Lower lobe of right lung (tissue), 2 donors: ENCODE results near the gene ARL2BP. TPM values are rescaled to one million over a fixed set of nuclear protein-coding genes. Genes with fewer than 3 reads are reported as not detected.

Source experiments
- ATAC-seq, 2 donors: fragments of 200-7000 bp; cut with Tn5 transposase; one replicate each; pipeline ENCODE4 v1.9.1; 2020 to 2022; ENCODE audit warnings: mild to moderate bottlenecking in 2 of 2, moderate library complexity in 2 of 2
- DNase-seq: peaks from one replicate; pipeline ENCODE4 v3.0.0-alpha.2; 2020
- H3K27ac ChIP-seq: fragments of 200-600 bp; one replicate; pipeline ENCODE4 v1.8.0; 2022
- H3K27me3 ChIP-seq: fragments of 200-600 bp; one replicate; pipeline ENCODE4 v1.8.0; 2022; ENCODE audit warnings: low read depth
- H3K36me3 ChIP-seq: fragments of 200-600 bp; one replicate; pipeline ENCODE4 v1.8.0; 2022; ENCODE audit warnings: mild to moderate bottlenecking
- H3K4me1 ChIP-seq: fragments of 200-600 bp; one replicate; pipeline ENCODE4 v1.8.0; 2022
- H3K4me3 ChIP-seq: fragments of 200-600 bp; one replicate; pipeline ENCODE4 v1.8.0; 2022; ENCODE audit warnings: mild to moderate bottlenecking
- H3K9me3 ChIP-seq: fragments of 200-600 bp; one replicate; pipeline ENCODE4 v1.8.0; 2022
- CTCF ChIP-seq: fragments of 200-600 bp; IDR thresholded peaks from one replicate; pipeline ENCODE4 v1.8.0; 2022; ENCODE audit warnings: antibody characterized with exemption, mild to moderate bottlenecking
- intact Hi-C: fragments of 100-400 bp; cut with DNase I; formaldehyde crosslinking; loops from one replicate; pipeline ENCODE4 v1.11.0; 2022
- total RNA-seq: library from RNA; stranded (reverse); fragmentation: NEBNext Ultra II Directional; extraction: Animal tissue kit (Norgen Biotek cat#: 25700); gene quantifications from one replicate; pipeline ENCODE4 v1.2.1, GENCODE V29; 2021
- donor health status: DM: no; HTN: yes; CAD: no; lungs with severe emphysema.

Gene ARL2BP
- total RNA-seq, 1 donor from 2014 or later: 58.1 TPM

DNA sequence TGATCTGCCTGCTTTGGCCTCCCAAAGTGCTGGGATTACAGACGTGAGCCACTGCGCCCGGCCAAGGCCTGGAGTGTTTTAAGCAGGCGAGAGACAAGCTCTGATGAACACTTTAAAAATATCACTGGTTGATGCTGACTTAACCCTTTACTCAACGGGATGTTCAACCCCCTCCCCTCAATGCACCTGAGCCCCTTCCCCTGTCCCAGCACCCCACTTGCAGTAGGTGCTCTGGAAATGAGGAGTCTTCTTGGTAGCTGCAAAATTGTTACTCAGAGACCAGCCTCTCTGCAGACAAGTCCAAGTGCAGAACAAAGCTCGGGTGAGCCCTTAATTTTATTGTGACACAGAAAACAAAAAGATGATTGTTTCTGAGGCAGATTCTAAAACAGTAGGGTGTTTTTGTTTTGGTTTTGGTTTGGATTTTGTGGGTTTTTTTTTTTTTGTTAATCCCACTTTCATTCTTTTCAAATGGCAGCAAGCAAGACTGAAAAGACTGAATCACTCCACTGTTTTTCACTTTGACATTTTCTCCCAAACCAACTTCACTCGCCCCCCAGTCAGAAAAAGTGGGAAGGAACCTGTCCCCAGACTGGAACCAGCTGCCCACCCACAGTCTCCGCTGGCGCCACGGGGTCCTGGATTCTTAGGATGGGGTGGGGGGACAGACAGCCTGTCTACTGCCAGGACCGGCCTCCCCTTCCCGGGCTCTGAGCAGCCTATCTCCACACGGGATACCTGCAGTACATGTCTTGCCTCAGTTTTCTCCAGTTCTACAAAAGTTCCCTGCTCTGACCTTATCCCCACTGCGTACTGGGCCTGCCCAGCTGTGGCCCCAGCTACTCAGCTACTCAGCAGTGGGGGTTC is 44.6 kb downstream of the ARL2BP start:
- no peak for DNase-seq
- intact Hi-C loops: no loop called here
- no peak for ATAC-seq
- Histone ChIP-seq H3K27me3 (peaks cover 2% of the 10 kb centered on the region), H3K36me3 (no peaks in the 10 kb centered on the region), H3K4me3 (no peak overlapping the region), H3K9me3 (no peaks in the 10 kb centered on the region), H3K27ac (no peak overlapping the region), H3K4me1 (no peaks in the 10 kb centered on the region)
- TF ChIP-seq CTCF: no peak

GRCh38 chr16:57297856-57298255 is 52.8 kb downstream of the ARL2BP start:
- ATAC-seq: no peak
- intact Hi-C loops: no loop called here

GRCh38 chr16:57299009-57299718 is 54.1 kb downstream of the ARL2BP start:
- TF ChIP-seq CTCF: no peak
- DNase-seq (peak; percentile 59), ATAC-seq (peak; percentile 15 to 48)
- intact Hi-C loops: no loop called here
- Histone ChIP-seq H3K36me3 (no peaks in the 10 kb centered on the region), H3K27ac (peak overlapping the region; percentile 85), H3K4me3 (peak overlapping the region; percentile 56), H3K27me3 (no peaks in the 10 kb centered on the region), H3K9me3 (no peaks in the 10 kb centered on the region), H3K4me1 (peaks cover 27% of the 10 kb centered on the region)

More at GRCh38 chr16:57297856-57298255, 52.8 kb downstream of the ARL2BP start:
- no peaks in the 10 kb centered on the region for H3K9me3 ChIP-seq
- no peaks in the 10 kb centered on the region for H3K27me3 ChIP-seq
- no peak overlapping the region for H3K4me3 ChIP-seq
- peaks cover 18% of the 10 kb centered on the region for H3K4me1 ChIP-seq
- H3K36me3 ChIP-seq: no peaks in the 10 kb centered on the region
- no peak for DNase-seq
- H3K27ac ChIP-seq: no peak overlapping the region
- TF ChIP-seq CTCF: no peak

- Histone ChIP-seq H3K4me3 (peak overlapping the region; percentile 56), H3K27me3 (no peaks in the 10 kb centered on the region), H3K9me3 (no peaks in the 10 kb centered on the region), H3K27ac (peak overlapping the region; percentile 85), H3K36me3 (no peaks in the 10 kb centered on the region), H3K4me1 (peaks cover 34% of the 10 kb centered on the region)
- intact Hi-C loops: loop anchor here (5.0 kb wide), 1 partner anchor 117 kb away; no protein-coding TSS in a partner anchor
- ATAC-seq: peak; percentile 86
- peak; percentile 89 for DNase-seq
- TF ChIP-seq CTCF: peak; percentile 32
Measured at GRCh38 chr16:57299719-57300386, 54.8 kb downstream of the ARL2BP start.

- DNase-seq (peak; percentile 99), ATAC-seq (peak; percentile 93 to 97)
- H3K4me3 ChIP-seq: peak overlapping the region; percentile 56
- H3K9me3 ChIP-seq: no peaks in the 10 kb centered on the region
- TF ChIP-seq CTCF: peak; percentile 96
- peaks cover 41% of the 10 kb centered on the region for H3K4me1 ChIP-seq
- peak overlapping the region; percentile 85 for H3K27ac ChIP-seq
- intact Hi-C loops: loop anchor here (5.0 kb wide), 1 partner anchor 117 kb away; no protein-coding TSS in a partner anchor
- H3K27me3 ChIP-seq: no peaks in the 10 kb centered on the region
- no peaks in the 10 kb centered on the region for H3K36me3 ChIP-seq
Measured at GRCh38 chr16:57300387-57301125, 55.5 kb downstream of the ARL2BP start.
